HG03565 (cell line): Measurements from ENCODE around the gene CDX1.
"Not testable (repeated sequence)": the region's sequence is repeated elsewhere in the genome, so short reads cannot be mapped to it uniquely, and the experiment has no call there.

ENCODE experiments used
- ATAC-seq: cut with Tn5 transposase; IDR thresholded peaks from one replicate; pipeline ENCODE4 v1.9.1; 2021; ENCODE audit warnings: mild to moderate bottlenecking, moderate library complexity; ENCODE audit not compliant: unreplicated experiment

The CDX1 gene

GRCh38 chr5:150224483-150225027 is 58.0 kb downstream of the CDX1 start:
- no peak for ATAC-seq

- no peak for ATAC-seq
These were observed 60.5 kb downstream of the CDX1 start for GRCh38 chr5:150227036-150227435.

GRCh38 chr5:150227606-150228273 is 61.2 kb downstream of the CDX1 start:
- ATAC-seq = no peak

- ATAC-seq = no peak
These were observed 63.0 kb downstream of the CDX1 start for GRCh38 chr5:150229571-150229970.

- ATAC-seq = no peak
These were observed 64.3 kb downstream of the CDX1 start for GRCh38 chr5:150230842-150231241.

GRCh38 chr5:150233706-150234105 is 67.1 kb downstream of the CDX1 start:
- not testable (repeated sequence) for ATAC-seq
